ENCODE measurements around the gene NCSTN.
"Not testable (repeated sequence)": the region's sequence is repeated elsewhere in the genome, so short reads cannot be mapped to it uniquely, and the experiment has no call there.

NCSTN gene

GRCh38 chr1:160371346-160371631, 28.1 kb downstream of the NCSTN start:
- no peak for DNase-seq (ENCODE audit: low read depth in 2 of 2)

GRCh38 chr1:160371756-160372155, 28.6 kb downstream of the NCSTN start:
- DNase-seq (ENCODE audit: low read depth in 2 of 2), result no peak

- no peak for DNase-seq (ENCODE audit: low read depth in 2 of 2)
Measured at GRCh38 chr1:160373696-160374095, 30.5 kb downstream of the NCSTN start.

- DNase-seq (ENCODE audit: low read depth in 2 of 2), result no peak
Measured at GRCh38 chr1:160374306-160375110, 31.3 kb downstream of the NCSTN start.

GRCh38 chr1:160375788-160376524, 32.8 kb downstream of the NCSTN start:
- DNase-seq (ENCODE audit: low read depth in 2 of 2), result no peak

GRCh38 chr1:160376525-160377131, 33.4 kb downstream of the NCSTN start:
- no peak for DNase-seq (ENCODE audit: low read depth in 2 of 2)

GRCh38 chr1:160377585-160378206, 34.5 kb downstream of the NCSTN start:
- DNase-seq (ENCODE audit: low read depth in 2 of 2), result no peak

- DNase-seq (ENCODE audit: low read depth in 2 of 2), result not testable (repeated sequence)
Measured at GRCh38 chr1:160384812-160385211, 41.6 kb downstream of the NCSTN start.

- not testable (repeated sequence) for DNase-seq (ENCODE audit: low read depth in 2 of 2)
Measured at GRCh38 chr1:160388406-160388805, 45.2 kb downstream of the NCSTN start.

- no peak for DNase-seq (ENCODE audit: low read depth in 2 of 2)
Measured at GRCh38 chr1:160394673-160395072, 51.5 kb downstream of the NCSTN start.

- no peak for DNase-seq (ENCODE audit: low read depth in 2 of 2)
Measured at GRCh38 chr1:160397651-160398050, 54.5 kb downstream of the NCSTN start.

GRCh38 chr1:160398823-160399222, 55.6 kb downstream of the NCSTN start:
- no peak for DNase-seq (ENCODE audit: low read depth in 2 of 2)

GRCh38 chr1:160399544-160400222, 56.5 kb downstream of the NCSTN start:
- DNase-seq (ENCODE audit: low read depth in 2 of 2), result no peak

- DNase-seq (ENCODE audit: low read depth in 2 of 2), result peak; percentile 30 to 47
Measured at GRCh38 chr1:160400223-160400645, 57.1 kb downstream of the NCSTN start, which contains the start of gene VANGL2. TSS of gene VANGL2 (plus strand) at chr1:160400564. CDS start at chr1:160415838, 15,274 bp downstream.

- DNase-seq (ENCODE audit: low read depth in 2 of 2), result no peak
Measured at GRCh38 chr1:160400646-160401486, 57.7 kb downstream of the NCSTN start.

- DNase-seq (ENCODE audit: low read depth in 2 of 2), result no peak
Measured at GRCh38 chr1:160401487-160401805, 58.3 kb downstream of the NCSTN start.

GRCh38 chr1:160402001-160402795, 59.0 kb downstream of the NCSTN start:
- no peak for DNase-seq (ENCODE audit: low read depth in 2 of 2)

GRCh38 chr1:160403244-160403643, 60.1 kb downstream of the NCSTN start:
- no peak for DNase-seq (ENCODE audit: low read depth in 2 of 2)

GRCh38 chr1:160404094-160404493, 60.9 kb downstream of the NCSTN start:
- no peak for DNase-seq (ENCODE audit: low read depth in 2 of 2)

GRCh38 chr1:160405331-160405877, 62.2 kb downstream of the NCSTN start:
- DNase-seq (ENCODE audit: low read depth in 2 of 2), result no peak
